ENCODE data around the gene TMTC2. TPM values are rescaled to one million over a fixed set of nuclear protein-coding genes. Genes with fewer than 3 reads are reported as not detected.

Gene TMTC2
- total RNA-seq, 1 experiment from 2014 or later = 1.7 TPM

- no peak for TF ChIP-seq CTCF (IDR thresholded peaks at IDR 0.05; ENCODE audit: unreplicated experiment)
- no peaks in the 10 kb centered on the region for H3K27me3 Mint-ChIP-seq (ENCODE audit: insufficient read depth, unreplicated experiment)
- intact Hi-C loops (cut with micrococcal nuclease) = no loop called here
- H3K4me3 Mint-ChIP-seq (ENCODE audit: unreplicated experiment) = no peak overlapping the region
- ChIA-PET POLR2A (interaction anchor here (0.6 to 1.9 kb wide), 2 partner anchors 187 to 1255 kb away, joined by 3 to 5 read pairs; partner anchors contain the start of gene TMTC2), CTCF (no interaction called here)
- no peak overlapping the region for H3K27ac Mint-ChIP-seq (ENCODE audit: low read depth, unreplicated experiment)
- no peaks in the 10 kb centered on the region for H3K9me3 Mint-ChIP-seq (ENCODE audit: unreplicated experiment)
- no peak for DNase-seq (ENCODE audit: unreplicated experiment)
- no TSS peak for BruUV-seq (replicated peaks)
- no peaks in the 10 kb centered on the region for H3K36me3 Mint-ChIP-seq (ENCODE audit: insufficient read depth, unreplicated experiment)
- no peaks in the 10 kb centered on the region for H3K4me1 Mint-ChIP-seq (ENCODE audit: insufficient read depth, unreplicated experiment)
These were observed 187.2 kb downstream of the TMTC2 start for GRCh38 chr12:82873951-82874350.

DNA sequence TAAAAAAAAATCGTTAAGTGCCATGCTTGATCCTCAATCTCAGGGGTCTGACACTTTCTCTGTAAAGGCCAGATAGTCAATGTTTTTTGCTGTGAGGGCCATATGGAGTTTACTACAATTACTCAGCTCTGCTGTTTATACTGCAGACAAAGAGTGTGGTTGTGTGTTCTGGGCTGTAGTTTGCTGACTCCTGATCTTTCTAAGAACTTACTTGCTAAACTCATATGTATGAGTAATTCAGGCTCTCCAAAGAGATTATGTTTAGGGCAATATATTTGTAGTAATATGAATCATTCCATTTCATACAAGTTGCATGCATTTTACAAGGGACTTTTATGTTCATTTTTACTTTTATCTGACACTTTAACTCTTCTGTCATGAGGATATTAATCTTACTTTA is 188.2 kb downstream of the TMTC2 start:
- no peaks in the 10 kb centered on the region for H3K4me1 Mint-ChIP-seq (ENCODE audit: insufficient read depth, unreplicated experiment)
- no peaks in the 10 kb centered on the region for H3K9me3 Mint-ChIP-seq (ENCODE audit: unreplicated experiment)
- ChIA-PET CTCF (interaction anchor here (0.5 kb wide), 1 partner anchor 21 kb away, joined by 3 read pairs; no protein-coding TSS in a partner anchor), POLR2A (interaction anchor here (0.9 to 1.9 kb wide), 3 partner anchors 22 to 188 kb away, joined by 3 to 5 read pairs (median 5); partner anchors contain the start of gene TMTC2)
- no peaks in the 10 kb centered on the region for H3K36me3 Mint-ChIP-seq (ENCODE audit: insufficient read depth, unreplicated experiment)
- no peaks in the 10 kb centered on the region for H3K27me3 Mint-ChIP-seq (ENCODE audit: insufficient read depth, unreplicated experiment)
- no peak for TF ChIP-seq CTCF (IDR thresholded peaks at IDR 0.05; ENCODE audit: unreplicated experiment)
- DNase-seq (ENCODE audit: unreplicated experiment) = peak; percentile 14
- BruUV-seq (replicated peaks) = no TSS peak
- H3K27ac Mint-ChIP-seq (ENCODE audit: low read depth, unreplicated experiment) = no peak overlapping the region
- intact Hi-C loops (cut with micrococcal nuclease) = no loop called here
- H3K4me3 Mint-ChIP-seq (ENCODE audit: unreplicated experiment) = no peak overlapping the region

GRCh38 chr12:82876075-82876474 is 189.4 kb downstream of the TMTC2 start:
- no peak for DNase-seq (ENCODE audit: unreplicated experiment)
- Mint-ChIP-seq H3K27ac (ENCODE audit: low read depth, unreplicated experiment) (no peak overlapping the region), H3K4me3 (ENCODE audit: unreplicated experiment) (no peak overlapping the region), H3K27me3 (ENCODE audit: insufficient read depth, unreplicated experiment) (no peaks in the 10 kb centered on the region), H3K9me3 (ENCODE audit: unreplicated experiment) (no peaks in the 10 kb centered on the region), H3K4me1 (ENCODE audit: insufficient read depth, unreplicated experiment) (peaks cover 7% of the 10 kb centered on the region), H3K36me3 (ENCODE audit: insufficient read depth, unreplicated experiment) (no peaks in the 10 kb centered on the region)
- ChIA-PET POLR2A (interaction anchor here (1.9 kb wide), 1 partner anchor 189 kb away, joined by 5 read pairs; the partner anchor contains the start of gene TMTC2), CTCF (interaction anchor here (0.6 kb wide), 2 partner anchors 138 to 329 kb away, joined by 3 to 4 read pairs; no protein-coding TSS in a partner anchor)
- TF ChIP-seq CTCF (IDR thresholded peaks at IDR 0.05; ENCODE audit: unreplicated experiment) = no peak
- no TSS peak for BruUV-seq (replicated peaks)
- intact Hi-C loops (cut with micrococcal nuclease) = no loop called here

DNA sequence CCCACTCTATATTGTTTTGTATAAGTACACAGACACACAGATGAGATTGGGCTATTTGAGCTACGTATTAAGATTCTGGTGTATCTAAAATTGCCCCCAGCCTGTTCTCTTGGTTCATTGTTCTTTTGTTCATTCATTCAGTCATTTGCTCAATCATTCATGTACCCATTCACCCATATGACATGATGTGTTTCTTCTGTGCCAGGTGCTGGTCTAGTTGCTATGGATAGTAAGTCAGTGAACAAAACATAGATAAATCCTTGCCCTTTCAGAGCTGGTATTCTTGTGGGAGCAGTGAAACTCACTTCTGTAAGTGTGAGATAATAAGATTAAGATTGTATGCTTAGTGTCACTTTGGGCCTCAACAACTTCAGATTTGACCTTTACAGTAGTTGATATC is 191.3 kb downstream of the TMTC2 start:
- Mint-ChIP-seq H3K4me3 (ENCODE audit: unreplicated experiment) (no peak overlapping the region), H3K27ac (ENCODE audit: low read depth, unreplicated experiment) (no peak overlapping the region), H3K27me3 (ENCODE audit: insufficient read depth, unreplicated experiment) (no peaks in the 10 kb centered on the region), H3K36me3 (ENCODE audit: insufficient read depth, unreplicated experiment) (no peaks in the 10 kb centered on the region), H3K4me1 (ENCODE audit: insufficient read depth, unreplicated experiment) (peaks cover 7% of the 10 kb centered on the region), H3K9me3 (ENCODE audit: unreplicated experiment) (no peaks in the 10 kb centered on the region)
- BruUV-seq (replicated peaks) = no TSS peak
- CTCF ChIA-PET = interaction anchor here (0.7 to 1.8 kb wide), 3 partner anchors 72 to 1819 kb away, joined by 3 to 6 read pairs (median 3); no protein-coding TSS in a partner anchor
- POLR2A ChIA-PET = no interaction called here
- no peak for TF ChIP-seq CTCF (IDR thresholded peaks at IDR 0.05; ENCODE audit: unreplicated experiment)
- intact Hi-C loops (cut with micrococcal nuclease) = no loop called here
- DNase-seq (ENCODE audit: unreplicated experiment) = no peak
